HG03175 (cell line): ENCODE data around the gene SIAE.

Experiments used
- ATAC-seq: cut with Tn5 transposase; IDR thresholded peaks from one replicate; pipeline ENCODE4 v1.9.1; 2021; ENCODE audit warnings: mild to moderate bottlenecking, moderate library complexity; ENCODE audit not compliant: unreplicated experiment

Gene SIAE

DNA sequence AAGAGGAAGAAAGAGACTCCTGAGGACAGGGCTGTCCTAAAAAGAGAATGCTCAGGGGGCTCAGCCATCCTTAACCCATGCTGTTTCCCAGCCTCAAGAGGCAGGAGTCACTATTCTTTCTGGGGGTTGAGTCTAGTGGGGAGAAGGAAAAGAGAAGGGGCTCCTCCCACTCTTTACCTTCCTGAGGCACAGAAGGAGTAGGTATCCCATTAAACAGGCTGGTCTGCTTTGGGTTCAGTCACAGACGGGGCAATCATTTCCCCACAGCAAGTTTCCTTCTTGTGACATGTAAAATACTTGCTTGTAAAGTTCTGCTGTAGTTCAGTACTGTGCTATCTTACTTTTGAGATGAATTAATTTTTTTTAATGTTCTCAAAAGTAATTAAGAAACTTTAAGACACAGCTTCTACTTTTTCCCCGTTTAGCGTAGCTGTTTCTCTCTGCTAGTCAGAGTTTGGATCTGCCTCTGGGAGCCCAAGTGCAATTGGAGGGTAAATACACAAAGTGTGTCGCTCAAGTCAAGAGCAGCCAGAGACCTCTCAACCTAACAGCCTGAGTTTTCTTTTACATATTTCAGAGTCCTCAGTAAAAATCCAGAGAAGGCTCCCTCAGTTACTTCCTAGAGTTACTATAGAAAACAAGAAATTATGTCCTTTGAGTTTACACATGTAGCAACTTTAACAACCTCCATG, 88.7 kb downstream of the SIAE start:
- no peak for ATAC-seq

DNA sequence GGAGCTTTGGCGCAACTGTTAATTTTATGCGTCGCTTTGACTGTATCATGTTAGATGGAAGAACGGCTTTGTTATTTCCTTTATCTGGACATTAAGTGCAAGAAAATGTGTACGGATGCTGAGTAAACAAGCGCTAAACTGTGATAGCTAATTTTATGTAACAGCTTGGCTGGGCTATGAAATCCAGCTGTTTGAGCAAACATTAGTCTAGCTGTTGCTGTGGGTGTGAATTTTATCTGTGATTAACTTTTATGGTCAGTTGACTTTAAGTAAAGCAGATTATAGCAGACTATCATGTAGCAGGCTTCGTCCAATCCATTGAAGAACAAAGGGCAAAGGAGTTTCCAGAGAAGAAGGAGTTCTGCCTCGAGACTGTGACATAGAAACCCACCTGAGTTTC, 89.8 kb downstream of the SIAE start:
- no peak for ATAC-seq
